Measurements from ENCODE around the gene NSDHL. TPM values are rescaled to one million over a fixed set of nuclear protein-coding genes. Genes with fewer than 3 reads are reported as not detected.

The NSDHL gene
- total RNA-seq, 2 experiments from 2014 or later, result 20.0 to 20.6 TPM

DNA sequence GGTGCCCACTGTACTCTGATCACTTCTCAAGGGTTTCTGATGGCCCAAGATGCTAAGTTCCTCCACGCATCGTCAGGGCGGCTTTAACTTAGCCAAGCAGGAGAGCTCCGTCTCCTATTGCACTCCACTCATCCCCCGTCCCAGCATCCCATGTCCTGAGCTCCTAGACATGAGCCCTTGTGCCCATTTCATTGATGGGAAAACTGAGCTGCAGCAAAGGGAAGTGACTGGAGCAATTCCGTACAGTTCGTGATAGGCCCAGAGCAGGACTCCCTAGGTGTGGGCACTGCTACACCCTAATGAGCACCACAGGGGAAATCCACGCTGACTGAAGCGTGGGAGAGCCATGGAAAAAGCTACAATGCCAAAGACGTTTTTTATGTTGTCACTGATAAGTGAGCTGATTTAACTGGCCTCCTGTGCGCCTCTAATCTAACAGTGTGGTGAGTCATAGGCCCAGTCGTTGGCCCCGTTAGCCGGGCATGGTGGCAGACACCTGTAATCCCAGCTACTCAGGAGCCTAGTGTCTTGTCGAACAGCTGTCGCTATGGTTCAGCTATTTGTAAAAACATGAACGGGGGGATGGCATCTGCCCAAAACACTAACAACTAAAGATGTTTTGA is 14.9 kb downstream of the NSDHL start:
- no peak for ATAC-seq
- POLR2A ChIA-PET, result no interaction called here
- Mint-ChIP-seq H3K36me3 (ENCODE audit: low read depth) (peaks cover 6% of the 10 kb centered on the region), H3K4me3 (no peak overlapping the region), H3K27me3 (no peaks in the 10 kb centered on the region), H3K27ac (no peak overlapping the region), H3K9me3 (ENCODE audit: low read depth) (no peaks in the 10 kb centered on the region), H3K4me1 (no peaks in the 10 kb centered on the region)
- intact Hi-C loops (cut with DNase I, micrococcal nuclease), result no loop called here
- DNase-seq, result no peak
- CTCF ChIA-PET, result no interaction called here

GRCh38 chrX:152847281-152847680 is 16.4 kb downstream of the NSDHL start:
- intact Hi-C loops (cut with DNase I, micrococcal nuclease), result no loop called here
- DNase-seq (no peak), ATAC-seq (no peak)
- ChIA-PET CTCF (no interaction called here), POLR2A (no interaction called here)
- H3K27ac Mint-ChIP-seq, result no peak overlapping the region
- no peaks in the 10 kb centered on the region for H3K27me3 Mint-ChIP-seq
- H3K4me3 Mint-ChIP-seq, result no peak overlapping the region
- peaks cover 11% of the 10 kb centered on the region for H3K36me3 Mint-ChIP-seq (ENCODE audit: low read depth)
- H3K4me1 Mint-ChIP-seq, result no peaks in the 10 kb centered on the region
- H3K9me3 Mint-ChIP-seq (ENCODE audit: low read depth), result no peaks in the 10 kb centered on the region

- DNase-seq (no peak), ATAC-seq (no peak)
- peaks cover 27% of the 10 kb centered on the region for H3K36me3 Mint-ChIP-seq (ENCODE audit: low read depth)
- POLR2A ChIA-PET, result no interaction called here
- no peaks in the 10 kb centered on the region for H3K27me3 Mint-ChIP-seq
- H3K27ac Mint-ChIP-seq, result no peak overlapping the region
- H3K9me3 Mint-ChIP-seq (ENCODE audit: low read depth), result no peaks in the 10 kb centered on the region
- intact Hi-C loops (cut with DNase I, micrococcal nuclease), result no loop called here
- H3K4me3 Mint-ChIP-seq, result no peak overlapping the region
- no peaks in the 10 kb centered on the region for H3K4me1 Mint-ChIP-seq
- CTCF ChIA-PET, result no interaction called here
Measured at GRCh38 chrX:152850465-152850864, 19.6 kb downstream of the NSDHL start.

- ChIA-PET CTCF (no interaction called here), POLR2A (no interaction called here)
- Mint-ChIP-seq H3K27me3 (no peaks in the 10 kb centered on the region), H3K27ac (no peak overlapping the region), H3K9me3 (ENCODE audit: low read depth) (no peaks in the 10 kb centered on the region), H3K4me1 (peaks cover 5% of the 10 kb centered on the region), H3K4me3 (no peak overlapping the region), H3K36me3 (ENCODE audit: low read depth) (peaks cover 24% of the 10 kb centered on the region)
- no peak for ATAC-seq
- DNase-seq, result no peak
- intact Hi-C loops (cut with DNase I, micrococcal nuclease), result no loop called here
Measured at GRCh38 chrX:152853986-152854385, 23.1 kb downstream of the NSDHL start.

GRCh38 chrX:152861116-152861515 is 30.3 kb downstream of the NSDHL start:
- Mint-ChIP-seq H3K27me3 (no peaks in the 10 kb centered on the region), H3K27ac (no peak overlapping the region), H3K4me1 (peaks cover 5% of the 10 kb centered on the region), H3K9me3 (ENCODE audit: low read depth) (no peaks in the 10 kb centered on the region), H3K36me3 (ENCODE audit: low read depth) (peaks cover 11% of the 10 kb centered on the region), H3K4me3 (no peak overlapping the region)
- ATAC-seq, result no peak
- ChIA-PET CTCF (no interaction called here), POLR2A (no interaction called here)
- intact Hi-C loops (cut with DNase I, micrococcal nuclease), result no loop called here
- no peak for DNase-seq

DNA sequence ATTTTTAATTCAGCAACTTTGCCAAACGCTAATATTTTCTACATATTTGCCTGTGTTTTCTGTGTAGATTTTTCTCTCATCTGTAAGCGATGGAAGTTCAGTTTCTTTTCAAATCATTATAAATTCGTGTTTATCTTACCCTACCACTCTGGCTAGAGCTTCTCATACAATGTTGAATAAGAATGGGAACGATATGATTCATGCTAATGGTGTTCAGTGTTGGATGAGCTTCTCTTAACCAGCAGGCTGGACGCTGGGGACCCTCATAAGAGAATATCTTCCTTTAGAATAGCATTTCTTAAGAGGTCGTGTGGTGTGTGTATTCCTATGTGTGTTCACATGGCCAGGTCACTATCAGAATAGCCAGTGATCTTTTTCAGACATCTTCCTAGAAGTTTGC is 31.0 kb downstream of the NSDHL start:
- DNase-seq (no peak), ATAC-seq (no peak)
- H3K9me3 Mint-ChIP-seq (ENCODE audit: low read depth), result no peaks in the 10 kb centered on the region
- ChIA-PET CTCF (no interaction called here), POLR2A (no interaction called here)
- H3K27ac Mint-ChIP-seq, result no peak overlapping the region
- no peak overlapping the region for H3K4me3 Mint-ChIP-seq
- H3K36me3 Mint-ChIP-seq (ENCODE audit: low read depth), result peaks cover 11% of the 10 kb centered on the region
- peaks cover 5% of the 10 kb centered on the region for H3K4me1 Mint-ChIP-seq
- intact Hi-C loops (cut with DNase I, micrococcal nuclease), result no loop called here
- H3K27me3 Mint-ChIP-seq, result no peaks in the 10 kb centered on the region

- H3K27ac Mint-ChIP-seq, result no peak overlapping the region
- ChIA-PET CTCF (no interaction called here), POLR2A (no interaction called here)
- no peaks in the 10 kb centered on the region for H3K9me3 Mint-ChIP-seq (ENCODE audit: low read depth)
- DNase-seq (no peak), ATAC-seq (no peak)
- H3K36me3 Mint-ChIP-seq (ENCODE audit: low read depth), result peaks cover 11% of the 10 kb centered on the region
- H3K4me1 Mint-ChIP-seq, result no peaks in the 10 kb centered on the region
- no peak overlapping the region for H3K4me3 Mint-ChIP-seq
- intact Hi-C loops (cut with DNase I, micrococcal nuclease), result no loop called here
- H3K27me3 Mint-ChIP-seq, result no peaks in the 10 kb centered on the region
Measured at GRCh38 chrX:152865232-152865920, 34.5 kb downstream of the NSDHL start.

DNA sequence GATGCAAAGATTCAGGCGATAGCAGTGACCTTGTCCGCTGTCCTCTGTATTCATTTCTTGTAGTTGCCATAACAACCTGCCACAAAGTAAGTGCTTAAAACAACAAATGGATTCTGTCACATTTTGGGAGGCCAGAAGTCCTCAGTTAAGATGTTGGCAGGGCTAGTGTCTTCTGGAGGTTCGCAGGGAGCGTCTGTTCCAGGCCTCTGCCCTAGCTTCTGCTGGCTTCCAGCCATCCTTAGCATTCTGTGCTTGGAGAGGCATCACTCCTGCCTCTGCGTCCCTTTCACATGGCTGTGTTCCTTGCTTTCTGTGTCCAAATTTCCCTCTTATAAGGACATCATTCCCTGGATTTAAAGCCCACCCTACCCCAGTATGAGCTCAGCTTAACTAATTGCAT is 35.5 kb downstream of the NSDHL start:
- no peaks in the 10 kb centered on the region for H3K4me1 Mint-ChIP-seq
- H3K9me3 Mint-ChIP-seq (ENCODE audit: low read depth), result no peaks in the 10 kb centered on the region
- H3K27ac Mint-ChIP-seq, result no peak overlapping the region
- H3K27me3 Mint-ChIP-seq, result no peaks in the 10 kb centered on the region
- intact Hi-C loops (cut with DNase I, micrococcal nuclease), result no loop called here
- ATAC-seq (no peak), DNase-seq (no peak)
- ChIA-PET CTCF (no interaction called here), POLR2A (no interaction called here)
- H3K4me3 Mint-ChIP-seq, result no peak overlapping the region
- H3K36me3 Mint-ChIP-seq (ENCODE audit: low read depth), result peaks cover 11% of the 10 kb centered on the region

DNA sequence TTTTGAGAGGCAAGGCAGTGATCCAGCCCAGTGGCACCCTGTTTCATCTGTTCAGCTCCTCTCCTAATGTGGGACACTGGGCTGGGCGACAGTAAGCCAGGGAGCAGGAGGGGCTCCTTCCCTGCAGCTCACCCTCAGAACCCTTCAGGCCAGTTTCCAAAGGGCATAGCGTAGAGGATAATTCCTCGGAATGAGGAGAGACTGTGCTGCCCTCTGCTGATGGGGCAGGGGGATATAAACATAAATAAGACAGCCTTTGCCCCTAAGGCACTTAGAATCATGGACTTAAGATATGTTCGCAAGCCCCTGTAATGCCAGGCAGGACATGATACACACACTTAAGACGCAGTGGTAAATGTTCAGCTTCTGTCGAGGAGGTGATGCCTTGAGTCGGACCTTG is 39.1 kb downstream of the NSDHL start:
- intact Hi-C loops (cut with DNase I, micrococcal nuclease), result no loop called here
- Mint-ChIP-seq H3K27me3 (no peaks in the 10 kb centered on the region), H3K27ac (no peak overlapping the region), H3K36me3 (ENCODE audit: low read depth) (peaks cover 3% of the 10 kb centered on the region), H3K9me3 (ENCODE audit: low read depth) (no peaks in the 10 kb centered on the region), H3K4me3 (no peak overlapping the region), H3K4me1 (peaks cover 7% of the 10 kb centered on the region)
- POLR2A ChIA-PET, result no interaction called here
- DNase-seq, result no peak
- CTCF ChIA-PET, result no interaction called here
- ATAC-seq, result no peak

- Mint-ChIP-seq H3K4me3 (no peak overlapping the region), H3K4me1 (peaks cover 7% of the 10 kb centered on the region), H3K27me3 (no peaks in the 10 kb centered on the region), H3K9me3 (ENCODE audit: low read depth) (no peaks in the 10 kb centered on the region), H3K36me3 (ENCODE audit: low read depth) (no peaks in the 10 kb centered on the region), H3K27ac (no peak overlapping the region)
- CTCF ChIA-PET, result no interaction called here
- POLR2A ChIA-PET, result no interaction called here
- ATAC-seq, result no peak
- DNase-seq, result no peak
- intact Hi-C loops (cut with DNase I, micrococcal nuclease), result no loop called here
Measured at GRCh38 chrX:152871260-152871659, 40.4 kb downstream of the NSDHL start.

GRCh38 chrX:152872522-152872921 is 41.7 kb downstream of the NSDHL start:
- ChIA-PET POLR2A (no interaction called here), CTCF (no interaction called here)
- Mint-ChIP-seq H3K36me3 (ENCODE audit: low read depth) (no peaks in the 10 kb centered on the region), H3K9me3 (ENCODE audit: low read depth) (no peaks in the 10 kb centered on the region), H3K27ac (no peak overlapping the region), H3K4me3 (no peak overlapping the region), H3K4me1 (peaks cover 7% of the 10 kb centered on the region), H3K27me3 (no peaks in the 10 kb centered on the region)
- no peak for DNase-seq
- no peak for ATAC-seq
- intact Hi-C loops (cut with DNase I, micrococcal nuclease), result no loop called here

DNA sequence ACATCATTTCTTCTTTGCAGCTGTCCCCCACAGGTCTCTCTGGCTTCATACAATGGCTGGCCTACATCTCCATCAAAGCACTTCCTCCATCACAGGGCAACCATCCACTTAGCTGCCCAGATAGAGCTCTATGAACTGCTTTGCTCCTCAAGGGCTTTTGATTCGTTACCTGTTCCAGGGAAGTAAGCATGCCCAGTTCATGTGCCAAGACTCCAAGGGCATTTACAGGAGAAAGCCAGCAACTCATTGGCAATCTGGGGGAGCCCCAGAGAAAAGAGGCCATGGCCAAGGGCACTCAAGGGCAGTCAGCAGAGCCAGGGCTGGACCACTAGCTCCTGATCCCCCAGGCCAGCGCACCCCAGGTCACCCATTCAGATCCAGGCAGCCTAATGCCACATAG is 42.5 kb downstream of the NSDHL start:
- Mint-ChIP-seq H3K36me3 (ENCODE audit: low read depth) (no peaks in the 10 kb centered on the region), H3K4me3 (no peak overlapping the region), H3K4me1 (peaks cover 7% of the 10 kb centered on the region), H3K9me3 (ENCODE audit: low read depth) (no peaks in the 10 kb centered on the region), H3K27ac (no peak overlapping the region), H3K27me3 (no peaks in the 10 kb centered on the region)
- ChIA-PET POLR2A (no interaction called here), CTCF (interaction anchor here (0.6 kb wide), 1 partner anchor 795 kb away, joined by 3 read pairs; no protein-coding TSS in a partner anchor)
- ATAC-seq, result no peak
- no peak for DNase-seq
- intact Hi-C loops (cut with DNase I, micrococcal nuclease), result no loop called here

All from activated CD4-positive, alpha-beta T cell treated with anti-CD3 and anti-CD28 coated beads for 36 hours (primary cell).